ENCODE results near the gene MRPL9. TPM values are rescaled to one million over a fixed set of nuclear protein-coding genes. Genes with fewer than 3 reads are reported as not detected.

Gene MRPL9
- total and polyA plus RNA-seq, 2 experiments from 2014 or later = 89.0 to 126 TPM

- no peaks in the 10 kb centered on the region for H4K20me1 ChIP-seq (replicated peaks; ENCODE audit: insufficient read depth)
- DNase-seq (ENCODE audit: low spot score) (peak; percentile 48), ATAC-seq (no peak)
- no peak overlapping the region; the same call in 2 of the 3 replicates for H3K4me3 Mint-ChIP-seq
- H3K4me1 Mint-ChIP-seq = peaks cover 23% of the 10 kb centered on the region
- H3F3A ChIP-seq (replicated peaks; ENCODE audit: low read depth) = no peaks in the 10 kb centered on the region
- H3K36me3 Mint-ChIP-seq (ENCODE audit: low read depth) = no peaks in the 10 kb centered on the region
- H3K27ac ChIP-seq (ENCODE audit: low read depth) = no peak overlapping the region
- H3K4me3 ChIP-seq = no peak overlapping the region
- peaks cover 15% of the 10 kb centered on the region for H3K27me3 Mint-ChIP-seq (ENCODE audit: insufficient read depth, low read depth, poor library complexity)
- H3K9me2 ChIP-seq (ENCODE audit: insufficient read depth) = no peaks in the 10 kb centered on the region
- no peak overlapping the region for H3K27ac Mint-ChIP-seq
- peaks cover 10% of the 10 kb centered on the region for H3K4me1 ChIP-seq (ENCODE audit: insufficient read depth)
- H2AFZ ChIP-seq = no peak overlapping the region
- H3K79me2 ChIP-seq (replicated peaks; ENCODE audit: insufficient read depth) = no peaks in the 10 kb centered on the region
- H3K4me2 ChIP-seq = no peak overlapping the region
- no peaks in the 10 kb centered on the region for H3K9me3 Mint-ChIP-seq
- TF ChIP-seq ZNF462 (CRISPR knock-in tag; IDR thresholded peaks at IDR 0.05) (no peak), STAT1 (IDR thresholded peaks at IDR 0.05; ENCODE audit: unreplicated experiment) (no peak), JUNB (IDR thresholded peaks at IDR 0.05; ENCODE audit: unreplicated experiment) (no peak), CTCF (conservative IDR thresholded peaks at IDR 0.05; ENCODE audit: low read depth in 2 of 2) (no peak), ZNF114 (CRISPR knock-in tag; IDR thresholded peaks at IDR 0.05) (no peak), POLR2AphosphoS5 (IDR thresholded peaks at IDR 0.05; ENCODE audit: low read depth) (no peak), EZH2phosphoT487 (IDR thresholded peaks at IDR 0.05; ENCODE audit: unreplicated experiment) (no peak), NANOG (IDR thresholded peaks at IDR 0.05; ENCODE audit: borderline replicate concordance) (no peak), REST (IDR thresholded peaks at IDR 0.05; ENCODE audit: unreplicated experiment) (no peak), CREB1 (CRISPR knock-in tag; IDR thresholded peaks at IDR 0.05; ENCODE audit: low read depth) (no peak), ZNF331 (CRISPR knock-in tag; IDR thresholded peaks at IDR 0.05; ENCODE audit: low read depth) (no peak), EZH2 (IDR thresholded peaks at IDR 0.05; ENCODE audit: low read depth, unreplicated experiment) (no peak), ETS1 (IDR thresholded peaks at IDR 0.05) (no peak)
- H3K36me3 ChIP-seq (ENCODE audit: insufficient read depth) = no peaks in the 10 kb centered on the region
- no peaks in the 10 kb centered on the region; the same call in 1 of the 2 replicates for H3K27me3 ChIP-seq (ENCODE audit: insufficient read depth)
These were observed 51.3 kb downstream of the MRPL9 start for GRCh38 chr1:151711951-151712350.
